Left lobe of liver (tissue), 2 donors: ENCODE results near the gene TAOK2. TPM values are rescaled to one million over a fixed set of nuclear protein-coding genes. Genes with fewer than 3 reads are reported as not detected.
"Not testable (repeated sequence)": the region's sequence is repeated elsewhere in the genome, so short reads cannot be mapped to it uniquely, and the experiment has no call there.

Experiments used
- ATAC-seq: fragments of 200-7000 bp; cut with Tn5 transposase; one replicate; pipeline ENCODE4 v1.9.1; 2020; ENCODE audit warnings: mild to moderate bottlenecking, moderate library complexity
- DNase-seq: peaks from one replicate; pipeline ENCODE4 v3.0.0-alpha.2; 2020; ENCODE audit warnings: low spot score
- total RNA-seq: library from RNA; stranded (reverse); gene quantifications from one replicate; pipeline ENCODE4 v1.2.1, GENCODE V29; 2021
- donor health status: DM: no; HTN: no; CAD: no; lungs with moderate emphysema.
- donor health status: DM: no; HTN: yes; CAD: no.

TAOK2 gene
- total RNA-seq, 1 donor from 2014 or later, result 21.1 TPM

- ATAC-seq (no peak), DNase-seq (no peak)
Measured at GRCh38 chr16:30016555-30017276, 43.0 kb downstream of the TAOK2 start.

GRCh38 chr16:30017277-30017656 is 43.6 kb downstream of the TAOK2 start:
- DNase-seq (no peak), ATAC-seq (no peak)

- not testable (repeated sequence) for DNase-seq
Measured at GRCh38 chr16:30017937-30018336, 44.3 kb downstream of the TAOK2 start.

GRCh38 chr16:30018731-30019158 is 45.1 kb downstream of the TAOK2 start:
- DNase-seq (no peak), ATAC-seq (no peak)

More at GRCh38 chr16:30017937-30018336, 44.3 kb downstream of the TAOK2 start:
- not testable (repeated sequence) for ATAC-seq

GRCh38 chr16:30022887-30023286 is 49.2 kb downstream of the TAOK2 start, which contains the start of gene C16orf92:
Gene C16orf92 (plus strand): TSS chr16:30023198. CDS start chr16:30023341, 143 bp downstream.
- DNase-seq (no peak), ATAC-seq (no peak)

GRCh38 chr16:30023586-30023985 is 49.9 kb downstream of the TAOK2 start:
- ATAC-seq, result no peak
- DNase-seq, result no peak

GRCh38 chr16:30024451-30024850 is 50.8 kb downstream of the TAOK2 start:
- ATAC-seq (no peak), DNase-seq (no peak)

- no peak for ATAC-seq
Measured at GRCh38 chr16:30025156-30025555, 51.5 kb downstream of the TAOK2 start.

GRCh38 chr16:30025574-30025973 is 51.9 kb downstream of the TAOK2 start:
- ATAC-seq, result no peak
- no peak for DNase-seq

More at GRCh38 chr16:30025156-30025555, 51.5 kb downstream of the TAOK2 start:
- DNase-seq, result no peak

- ATAC-seq, result no peak
- no peak for DNase-seq
Measured at GRCh38 chr16:30026449-30026848, 52.8 kb downstream of the TAOK2 start.

GRCh38 chr16:30027588-30028437 is 54.1 kb downstream of the TAOK2 start:
- DNase-seq, result no peak
- ATAC-seq, result no peak

- DNase-seq (no peak), ATAC-seq (peak; percentile 59)
Measured at GRCh38 chr16:30028438-30029076, 54.9 kb downstream of the TAOK2 start.

- ATAC-seq (no peak), DNase-seq (no peak)
Measured at GRCh38 chr16:30030011-30030685, 56.5 kb downstream of the TAOK2 start.

GRCh38 chr16:30030841-30031413 is 57.3 kb downstream of the TAOK2 start, which contains the start of gene TLCD3B:
Gene TLCD3B (minus strand): TSS chr16:30031271. CDS start chr16:30030527, 744 bp downstream.
- DNase-seq (no peak), ATAC-seq (peak; percentile 28)

GRCh38 chr16:30031477-30031918 is 57.8 kb downstream of the TAOK2 start:
- no peak for DNase-seq
- no peak for ATAC-seq

- DNase-seq, result no peak
- ATAC-seq, result peak; percentile 75
Measured at GRCh38 chr16:30032083-30032819, 58.6 kb downstream of the TAOK2 start.

GRCh38 chr16:30033270-30033669 is 59.6 kb downstream of the TAOK2 start:
- no peak for ATAC-seq

GRCh38 chr16:30040221-30040620 is 66.6 kb downstream of the TAOK2 start:
- ATAC-seq, result no peak
- no peak for DNase-seq

More at GRCh38 chr16:30033270-30033669, 59.6 kb downstream of the TAOK2 start:
- no peak for DNase-seq

- not testable (repeated sequence) for DNase-seq, ATAC-seq
Measured at GRCh38 chr16:30040690-30041089, 67.0 kb downstream of the TAOK2 start.
